Activated CD4-positive, alpha-beta T cell treated with anti-CD3 and anti-CD28 coated beads, Interleukin-2, amount 10 ng/mL, durations not matched to agents 7 days and 5 days (primary cell): ENCODE results near the gene ZBTB40. TPM values are rescaled to one million over a fixed set of nuclear protein-coding genes. Genes with fewer than 3 reads are reported as not detected.

Source experiments
- CTCF ChIA-PET: fragments of 350-600 bp; sonication (Branson Sonifier 250); formaldehyde crosslinking; loops from one replicate; lab custom pipeline; 2021; ENCODE audit warnings: antibody characterized with exemption; lab: Charles Lee
- POLR2A ChIA-PET: fragments of 350-600 bp; sonication (Branson Sonifier 250); formaldehyde crosslinking; loops from one replicate; lab custom pipeline; 2021; ENCODE audit warnings: antibody characterized with exemption; lab: Charles Lee
- DNase-seq: peaks from one replicate; pipeline ENCODE4 v3.0.0-alpha.2; 2020
- H3K27ac Mint-ChIP-seq: one replicate; pipeline ENCODE4 v1.8.0; 2021; ENCODE audit warnings: mild to moderate bottlenecking, moderate library complexity, mixed read lengths
- H3K27me3 Mint-ChIP-seq: one replicate; pipeline ENCODE4 v1.8.0; 2021; ENCODE audit warnings: mixed read lengths
- H3K36me3 Mint-ChIP-seq: one replicate; pipeline ENCODE4 v1.8.0; 2021; ENCODE audit warnings: low read depth, mixed read lengths
- H3K4me1 Mint-ChIP-seq: one replicate; pipeline ENCODE4 v1.8.0; 2021; ENCODE audit warnings: mixed read lengths
- H3K4me3 Mint-ChIP-seq: one replicate; pipeline ENCODE4 v1.8.0; 2021; ENCODE audit warnings: mild to moderate bottlenecking, moderate library complexity, mixed read lengths
- H3K9me3 Mint-ChIP-seq: one replicate; pipeline ENCODE4 v1.8.0; 2021; ENCODE audit warnings: mixed read lengths
- total RNA-seq, 2 experiments: library from RNA; stranded (reverse); gene quantifications; one replicate each; pipeline ENCODE4 v1.2.3, GENCODE V29; 2021

ZBTB40 gene
- total RNA-seq, 2 experiments from 2014 or later, result 18.5 to 19.0 TPM

- Mint-ChIP-seq H3K4me1 (no peaks in the 10 kb centered on the region), H3K27ac (no peak overlapping the region), H3K36me3 (peaks cover 2% of the 10 kb centered on the region), H3K9me3 (no peaks in the 10 kb centered on the region), H3K4me3 (no peak overlapping the region), H3K27me3 (no peaks in the 10 kb centered on the region)
- no peak for DNase-seq
- ChIA-PET POLR2A (no interaction called here), CTCF (interaction anchor here (0.6 kb wide), 1 partner anchor 10 kb away, joined by 3 read pairs; no protein-coding TSS in a partner anchor)
Observed at GRCh38 chr1:22531251-22531650, 79.6 kb downstream of the ZBTB40 start.

- ChIA-PET POLR2A (no interaction called here), CTCF (interaction anchor here (0.7 kb wide), 1 partner anchor 61 kb away, joined by 3 read pairs; no protein-coding TSS in a partner anchor)
- peaks cover 2% of the 10 kb centered on the region for H3K36me3 Mint-ChIP-seq
- H3K27me3 Mint-ChIP-seq, result no peaks in the 10 kb centered on the region
- H3K27ac Mint-ChIP-seq, result no peak overlapping the region
- no peaks in the 10 kb centered on the region for H3K9me3 Mint-ChIP-seq
- H3K4me1 Mint-ChIP-seq, result no peaks in the 10 kb centered on the region
- no peak overlapping the region for H3K4me3 Mint-ChIP-seq
- no peak for DNase-seq
Observed at GRCh38 chr1:22533244-22533895, 81.7 kb downstream of the ZBTB40 start.

- no peaks in the 10 kb centered on the region for H3K9me3 Mint-ChIP-seq
- no peak overlapping the region for H3K4me3 Mint-ChIP-seq
- CTCF ChIA-PET, result interaction anchor here (0.6 kb wide), 1 partner anchor 424 kb away, joined by 3 read pairs; no protein-coding TSS in a partner anchor
- POLR2A ChIA-PET, result no interaction called here
- peaks cover 9% of the 10 kb centered on the region for H3K4me1 Mint-ChIP-seq
- no peak overlapping the region for H3K27ac Mint-ChIP-seq
- no peaks in the 10 kb centered on the region for H3K27me3 Mint-ChIP-seq
- no peak for DNase-seq
- no peaks in the 10 kb centered on the region for H3K36me3 Mint-ChIP-seq
Observed at GRCh38 chr1:22534951-22535350, 83.3 kb downstream of the ZBTB40 start.

GRCh38 chr1:22535399-22535798 lies 83.7 kb downstream of the ZBTB40 start:
- ChIA-PET POLR2A (no interaction called here), CTCF (interaction anchor here (0.6 kb wide), 1 partner anchor 425 kb away, joined by 3 read pairs; no protein-coding TSS in a partner anchor)
- H3K4me1 Mint-ChIP-seq, result peaks cover 10% of the 10 kb centered on the region
- no peak overlapping the region for H3K4me3 Mint-ChIP-seq
- no peak for DNase-seq
- no peaks in the 10 kb centered on the region for H3K27me3 Mint-ChIP-seq
- H3K9me3 Mint-ChIP-seq, result no peaks in the 10 kb centered on the region
- no peaks in the 10 kb centered on the region for H3K36me3 Mint-ChIP-seq
- H3K27ac Mint-ChIP-seq, result no peak overlapping the region

GRCh38 chr1:22536506-22536905 lies 84.9 kb downstream of the ZBTB40 start:
- H3K27me3 Mint-ChIP-seq, result no peaks in the 10 kb centered on the region
- H3K27ac Mint-ChIP-seq, result no peak overlapping the region
- no peaks in the 10 kb centered on the region for H3K9me3 Mint-ChIP-seq
- H3K36me3 Mint-ChIP-seq, result no peaks in the 10 kb centered on the region
- no peak overlapping the region for H3K4me3 Mint-ChIP-seq
- ChIA-PET CTCF (no interaction called here), POLR2A (no interaction called here)
- no peak for DNase-seq
- H3K4me1 Mint-ChIP-seq, result peaks cover 10% of the 10 kb centered on the region

- ChIA-PET POLR2A (no interaction called here), CTCF (no interaction called here)
- no peaks in the 10 kb centered on the region for H3K27me3 Mint-ChIP-seq
- H3K36me3 Mint-ChIP-seq, result no peaks in the 10 kb centered on the region
- DNase-seq, result no peak
- no peak overlapping the region for H3K27ac Mint-ChIP-seq
- no peak overlapping the region for H3K4me3 Mint-ChIP-seq
- H3K9me3 Mint-ChIP-seq, result no peaks in the 10 kb centered on the region
- H3K4me1 Mint-ChIP-seq, result peaks cover 10% of the 10 kb centered on the region
Observed at GRCh38 chr1:22537441-22538139, 85.9 kb downstream of the ZBTB40 start.

GRCh38 chr1:22539510-22540118 lies 88.0 kb downstream of the ZBTB40 start:
- no peak for DNase-seq
- Mint-ChIP-seq H3K9me3 (no peaks in the 10 kb centered on the region), H3K4me1 (peaks cover 10% of the 10 kb centered on the region), H3K27ac (peak overlapping the region; percentile 9), H3K4me3 (no peak overlapping the region), H3K36me3 (no peaks in the 10 kb centered on the region), H3K27me3 (no peaks in the 10 kb centered on the region)
- ChIA-PET POLR2A (no interaction called here), CTCF (no interaction called here)

- no peaks in the 10 kb centered on the region for H3K9me3 Mint-ChIP-seq
- no peaks in the 10 kb centered on the region for H3K27me3 Mint-ChIP-seq
- ChIA-PET CTCF (no interaction called here), POLR2A (no interaction called here)
- DNase-seq, result no peak
- no peaks in the 10 kb centered on the region for H3K36me3 Mint-ChIP-seq
- H3K4me1 Mint-ChIP-seq, result peaks cover 10% of the 10 kb centered on the region
- no peak overlapping the region for H3K4me3 Mint-ChIP-seq
- H3K27ac Mint-ChIP-seq, result no peak overlapping the region
Observed at GRCh38 chr1:22540337-22540736, 88.7 kb downstream of the ZBTB40 start.

GRCh38 chr1:22542886-22543285 lies 91.2 kb downstream of the ZBTB40 start:
- H3K4me3 Mint-ChIP-seq, result no peak overlapping the region
- ChIA-PET POLR2A (no interaction called here), CTCF (interaction anchor here (0.6 kb wide), 1 partner anchor 1015 kb away, joined by 3 read pairs; no protein-coding TSS in a partner anchor)
- H3K4me1 Mint-ChIP-seq, result peaks cover 10% of the 10 kb centered on the region
- no peak overlapping the region for H3K27ac Mint-ChIP-seq
- H3K36me3 Mint-ChIP-seq, result no peaks in the 10 kb centered on the region
- peaks cover 10% of the 10 kb centered on the region for H3K27me3 Mint-ChIP-seq
- no peak for DNase-seq
- H3K9me3 Mint-ChIP-seq, result no peaks in the 10 kb centered on the region

- H3K27ac Mint-ChIP-seq, result no peak overlapping the region
- CTCF ChIA-PET, result no interaction called here
Observed at GRCh38 chr1:22543679-22544078, 92.0 kb downstream of the ZBTB40 start.

GRCh38 chr1:22544606-22545005 lies 93.0 kb downstream of the ZBTB40 start:
- CTCF ChIA-PET, result no interaction called here
- Mint-ChIP-seq H3K4me1 (peaks cover 3% of the 10 kb centered on the region), H3K27ac (no peak overlapping the region), H3K4me3 (no peak overlapping the region), H3K27me3 (peaks cover 15% of the 10 kb centered on the region), H3K9me3 (no peaks in the 10 kb centered on the region), H3K36me3 (no peaks in the 10 kb centered on the region)
- POLR2A ChIA-PET, result no interaction called here
- no peak for DNase-seq

More at GRCh38 chr1:22543679-22544078, 92.0 kb downstream of the ZBTB40 start:
- H3K4me3 Mint-ChIP-seq, result no peak overlapping the region
- peaks cover 10% of the 10 kb centered on the region for H3K4me1 Mint-ChIP-seq
- POLR2A ChIA-PET, result no interaction called here
- H3K9me3 Mint-ChIP-seq, result no peaks in the 10 kb centered on the region
- peaks cover 15% of the 10 kb centered on the region for H3K27me3 Mint-ChIP-seq
- no peak for DNase-seq
- H3K36me3 Mint-ChIP-seq, result no peaks in the 10 kb centered on the region

GRCh38 chr1:22545141-22545540 lies 93.5 kb downstream of the ZBTB40 start:
- no peaks in the 10 kb centered on the region for H3K9me3 Mint-ChIP-seq
- DNase-seq, result no peak
- no peak overlapping the region for H3K27ac Mint-ChIP-seq
- H3K4me1 Mint-ChIP-seq, result no peaks in the 10 kb centered on the region
- peaks cover 15% of the 10 kb centered on the region for H3K27me3 Mint-ChIP-seq
- POLR2A ChIA-PET, result no interaction called here
- CTCF ChIA-PET, result no interaction called here
- H3K36me3 Mint-ChIP-seq, result no peaks in the 10 kb centered on the region
- H3K4me3 Mint-ChIP-seq, result no peak overlapping the region

GRCh38 chr1:22547186-22547817 lies 95.7 kb downstream of the ZBTB40 start:
- Mint-ChIP-seq H3K36me3 (no peaks in the 10 kb centered on the region), H3K4me1 (no peaks in the 10 kb centered on the region), H3K27me3 (peaks cover 15% of the 10 kb centered on the region), H3K9me3 (no peaks in the 10 kb centered on the region), H3K4me3 (no peak overlapping the region), H3K27ac (no peak overlapping the region)
- ChIA-PET POLR2A (no interaction called here), CTCF (no interaction called here)
- DNase-seq, result no peak
